Panc1 (cell line): ENCODE data around the gene OR2Y1. TPM values are rescaled to one million over a fixed set of nuclear protein-coding genes. Genes with fewer than 3 reads are reported as not detected.

Source experiments
- ATAC-seq: fragments of 200-7000 bp; cut with Tn5 transposase; 2 replicates; pipeline ENCODE4 v1.9.1; 2020; ENCODE audit warnings: mild to moderate bottlenecking, moderate library complexity
- BruUV-seq: library from RNA; stranded (reverse); fragments of 400-500 nt; replicated peaks from 2 replicates; lab custom pipeline; 2021; lab: Mats Ljungman, UMichigan
- CTCF ChIA-PET: fragments of 300-600 bp; sonication (Branson Sonifier 250); formaldehyde crosslinking; loops from one replicate; lab custom pipeline; 2022; ENCODE audit warnings: antibody characterized with exemption; lab: Charles Lee
- POLR2A ChIA-PET: fragments of 300-600 bp; sonication (Branson Sonifier 250); formaldehyde crosslinking; loops from one replicate; lab custom pipeline; 2022; ENCODE audit warnings: antibody characterized with exemption; lab: Charles Lee
- DNase-seq: peaks from one replicate; pipeline ENCODE4 v3.0.0-alpha.2; 2010; ENCODE audit warnings: low read depth, low spot score
- H3K27ac ChIP-seq: 2 replicates; pipeline ENCODE4 v1.5.1; 2011; ENCODE audit warnings: mild to moderate bottlenecking, low read length, inconsistent platforms
- H3K27me3 ChIP-seq: fragments of 200-500 bp; sonication (Bioruptor generic); 2 replicates; pipeline ENCODE4 v1.6.0; 2014; ENCODE audit warnings: low read length, inconsistent platforms; ENCODE audit not compliant: control insufficient read depth, insufficient read depth
- H3K36me3 ChIP-seq: fragments of 200-500 bp; sonication (Bioruptor generic); 2 replicates; pipeline ENCODE4 v1.5.1; 2014; ENCODE audit warnings: inconsistent platforms, mild to moderate bottlenecking, low read length, moderate library complexity; ENCODE audit not compliant: control insufficient read depth, insufficient read depth
- H3K4me1 ChIP-seq: 2 replicates; pipeline ENCODE4 v1.5.1; 2011; ENCODE audit warnings: inconsistent platforms, mild to moderate bottlenecking, low read length, moderate library complexity; ENCODE audit not compliant: control insufficient read depth, insufficient read depth
- H3K4me3 ChIP-seq, 2 experiments: 2 replicates each; pipeline ENCODE4 v1.5.1; 2011 to 2012; ENCODE audit warnings: low read depth in 2 of 2, low read length in 2 of 2, mild to moderate bottlenecking in 2 of 2, inconsistent platforms in 1 of 2, moderate library complexity in 1 of 2
- H3K9me3 ChIP-seq: fragments of 200-500 bp; sonication (Bioruptor generic); 2 replicates; pipeline ENCODE4 v1.5.1; 2014; ENCODE audit warnings: low read depth, mild to moderate bottlenecking, inconsistent platforms, low read length, moderate library complexity; ENCODE audit not compliant: control insufficient read depth, insufficient read depth
- POLR2AphosphoS5 ChIP-seq: IDR thresholded peaks from 2 replicates; pipeline ENCODE4 v1.6.1; 2012; ENCODE audit warnings: mild to moderate bottlenecking, low read depth, low read length, moderate library complexity
- SIN3A ChIP-seq: IDR thresholded peaks from 2 replicates; pipeline ENCODE4 v1.6.1; 2012; ENCODE audit warnings: low read depth, mild to moderate bottlenecking, low read length, moderate library complexity, borderline replicate concordance; ENCODE audit not compliant: insufficient read depth
- TCF7L2 ChIP-seq: IDR thresholded peaks from 2 replicates; pipeline ENCODE4 v1.6.1; 2011; ENCODE audit warnings: mild to moderate bottlenecking, low read depth, low read length, inconsistent platforms
- in situ Hi-C: cut with HindIII; loops from 2 replicates; pipeline ENCODE4 v1.10.0; 2016; ENCODE audit warnings: low sequenced_read_pairs, low pct_unique_long_range_greater_than_20kb
- intact Hi-C: fragments of 100-400 bp; cut with micrococcal nuclease; formaldehyde crosslinking; loops from one replicate; pipeline ENCODE4 v1.10.0; 2022; ENCODE audit not compliant: unreplicated experiment
- total RNA-seq: library from RNA; stranded (reverse); gene quantifications from one replicate; pipeline ENCODE4 v1.2.1, GENCODE V29; 2021; ENCODE audit not compliant: unreplicated experiment
- TF ChIP-seq, protein P1 (sequence below), 2 experiments: IDR thresholded peaks; 2 replicates each; pipeline ENCODE4 v1.6.1; 2011 to 2012; ENCODE audit warnings: low read depth in 2 of 2, control low read depth in 1 of 2, low read length in 1 of 2, mild to moderate bottlenecking in 1 of 2, moderate library complexity in 1 of 2; ENCODE audit not compliant: insufficient read depth in 1 of 2
- TF ChIP-seq, protein P2 (sequence below): fragments of 450-650 bp; IDR thresholded peaks from 2 replicates; pipeline ENCODE4 v1.5.1; 2017; ENCODE audit warnings: mild to moderate bottlenecking

The OR2Y1 gene
- total RNA-seq, 1 experiment from 2014 or later: not detected

- H3K36me3 ChIP-seq: no peaks in the 10 kb centered on the region
- ChIA-PET CTCF (no interaction called here), POLR2A (no interaction called here)
- DNase-seq (no peak), ATAC-seq (peak; percentile 23; the same call in 1 of the 2 replicates)
- no peak overlapping the region for H3K27ac ChIP-seq
- in situ Hi-C loops (no loop called here), intact Hi-C loops (loop anchor here (5.0 kb wide), 1 partner anchor 69 kb away; no protein-coding TSS in a partner anchor)
- no peaks in the 10 kb centered on the region for H3K27me3 ChIP-seq
- no TSS peak for BruUV-seq
- peaks cover 18% of the 10 kb centered on the region for H3K4me1 ChIP-seq
- no peaks in the 10 kb centered on the region for H3K9me3 ChIP-seq
- H3K4me3 ChIP-seq: no peak overlapping the region
- no peak for TF ChIP-seq TCF7L2
- TF ChIP-seq, protein P1, sequence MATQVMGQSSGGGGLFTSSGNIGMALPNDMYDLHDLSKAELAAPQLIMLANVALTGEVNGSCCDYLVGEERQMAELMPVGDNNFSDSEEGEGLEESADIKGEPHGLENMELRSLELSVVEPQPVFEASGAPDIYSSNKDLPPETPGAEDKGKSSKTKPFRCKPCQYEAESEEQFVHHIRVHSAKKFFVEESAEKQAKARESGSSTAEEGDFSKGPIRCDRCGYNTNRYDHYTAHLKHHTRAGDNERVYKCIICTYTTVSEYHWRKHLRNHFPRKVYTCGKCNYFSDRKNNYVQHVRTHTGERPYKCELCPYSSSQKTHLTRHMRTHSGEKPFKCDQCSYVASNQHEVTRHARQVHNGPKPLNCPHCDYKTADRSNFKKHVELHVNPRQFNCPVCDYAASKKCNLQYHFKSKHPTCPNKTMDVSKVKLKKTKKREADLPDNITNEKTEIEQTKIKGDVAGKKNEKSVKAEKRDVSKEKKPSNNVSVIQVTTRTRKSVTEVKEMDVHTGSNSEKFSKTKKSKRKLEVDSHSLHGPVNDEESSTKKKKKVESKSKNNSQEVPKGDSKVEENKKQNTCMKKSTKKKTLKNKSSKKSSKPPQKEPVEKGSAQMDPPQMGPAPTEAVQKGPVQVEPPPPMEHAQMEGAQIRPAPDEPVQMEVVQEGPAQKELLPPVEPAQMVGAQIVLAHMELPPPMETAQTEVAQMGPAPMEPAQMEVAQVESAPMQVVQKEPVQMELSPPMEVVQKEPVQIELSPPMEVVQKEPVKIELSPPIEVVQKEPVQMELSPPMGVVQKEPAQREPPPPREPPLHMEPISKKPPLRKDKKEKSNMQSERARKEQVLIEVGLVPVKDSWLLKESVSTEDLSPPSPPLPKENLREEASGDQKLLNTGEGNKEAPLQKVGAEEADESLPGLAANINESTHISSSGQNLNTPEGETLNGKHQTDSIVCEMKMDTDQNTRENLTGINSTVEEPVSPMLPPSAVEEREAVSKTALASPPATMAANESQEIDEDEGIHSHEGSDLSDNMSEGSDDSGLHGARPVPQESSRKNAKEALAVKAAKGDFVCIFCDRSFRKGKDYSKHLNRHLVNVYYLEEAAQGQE (IDR thresholded peaks at IDR 0.05; ENCODE audit: insufficient read depth in 1 of 2, low read depth in 2 of 2, low read length in 1 of 2): no peak
- TF ChIP-seq, protein P2, sequence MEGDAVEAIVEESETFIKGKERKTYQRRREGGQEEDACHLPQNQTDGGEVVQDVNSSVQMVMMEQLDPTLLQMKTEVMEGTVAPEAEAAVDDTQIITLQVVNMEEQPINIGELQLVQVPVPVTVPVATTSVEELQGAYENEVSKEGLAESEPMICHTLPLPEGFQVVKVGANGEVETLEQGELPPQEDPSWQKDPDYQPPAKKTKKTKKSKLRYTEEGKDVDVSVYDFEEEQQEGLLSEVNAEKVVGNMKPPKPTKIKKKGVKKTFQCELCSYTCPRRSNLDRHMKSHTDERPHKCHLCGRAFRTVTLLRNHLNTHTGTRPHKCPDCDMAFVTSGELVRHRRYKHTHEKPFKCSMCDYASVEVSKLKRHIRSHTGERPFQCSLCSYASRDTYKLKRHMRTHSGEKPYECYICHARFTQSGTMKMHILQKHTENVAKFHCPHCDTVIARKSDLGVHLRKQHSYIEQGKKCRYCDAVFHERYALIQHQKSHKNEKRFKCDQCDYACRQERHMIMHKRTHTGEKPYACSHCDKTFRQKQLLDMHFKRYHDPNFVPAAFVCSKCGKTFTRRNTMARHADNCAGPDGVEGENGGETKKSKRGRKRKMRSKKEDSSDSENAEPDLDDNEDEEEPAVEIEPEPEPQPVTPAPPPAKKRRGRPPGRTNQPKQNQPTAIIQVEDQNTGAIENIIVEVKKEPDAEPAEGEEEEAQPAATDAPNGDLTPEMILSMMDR: no peak
- no peak for TF ChIP-seq SIN3A
- TF ChIP-seq POLR2AphosphoS5: no peak
These were observed 48.0 kb upstream of the OR2Y1 start for GRCh38 chr5:180787711-180788431.

- H3K27me3 ChIP-seq: no peaks in the 10 kb centered on the region
- no peak overlapping the region for H3K4me3 ChIP-seq
- intact Hi-C loops: loop anchor here (5.0 kb wide), 1 partner anchor 71 kb away; no protein-coding TSS in a partner anchor
- DNase-seq: no peak
- H3K4me1 ChIP-seq: peaks cover 18% of the 10 kb centered on the region
- no peaks in the 10 kb centered on the region for H3K9me3 ChIP-seq
- peak overlapping the region; percentile 1 for H3K27ac ChIP-seq
- in situ Hi-C loops: no loop called here
- ChIA-PET POLR2A (no interaction called here), CTCF (no interaction called here)
- TF ChIP-seq POLR2AphosphoS5 (no peak), TCF7L2 (no peak), SIN3A (no peak)
- TF ChIP-seq, protein P2: no peak
- TF ChIP-seq, protein P1 (IDR thresholded peaks at IDR 0.05; ENCODE audit: insufficient read depth in 1 of 2, low read depth in 2 of 2, low read length in 1 of 2): no peak
- no TSS peak for BruUV-seq
- no peak for ATAC-seq
- no peaks in the 10 kb centered on the region for H3K36me3 ChIP-seq
These were observed 46.9 kb upstream of the OR2Y1 start for GRCh38 chr5:180786531-180787398.
